Spleen (tissue), 11 donors: ENCODE data around the gene LRP1B. TPM values are rescaled to one million over a fixed set of nuclear protein-coding genes. Genes with fewer than 3 reads are reported as not detected.

Experiments used
- DNase-seq: peaks from one replicate; pipeline ENCODE4 v3.0.0-alpha.2; 2020
- H3K27ac ChIP-seq, 8 donors: fragments of 200-600 bp; sonication (generic) in 7 of 8; 1 replicate in 4 of 8; 2 replicates in 4 of 8; pipeline versions ENCODE4 v1.5.0 to v1.8.0; 2016 to 2021; ENCODE audit warnings: inconsistent platforms in 4 of 8, mild to moderate bottlenecking in 4 of 8, moderate library complexity in 1 of 8
- H3K27me3 ChIP-seq, 7 donors: fragments of 200-600 bp; sonication (generic) in 6 of 7; replicated peaks in 1 of 7; 1 replicate in 4 of 7; 2 replicates in 3 of 7; pipeline versions ENCODE4 v1.5.0 to v1.8.0; 2016 to 2021; ENCODE audit warnings: inconsistent platforms in 3 of 7, mild to moderate bottlenecking in 1 of 7
- H3K36me3 ChIP-seq, 6 donors: fragments of 200-600 bp; sonication (generic) in 5 of 6; 1 replicate in 4 of 6; 2 replicates in 2 of 6; pipeline versions ENCODE4 v1.5.0 to v1.8.0; 2016 to 2021; ENCODE audit warnings: inconsistent platforms in 2 of 6
- H3K4me1 ChIP-seq, 6 donors: fragments of 200-600 bp; sonication (generic) in 5 of 6; 1 replicate in 3 of 6; 2 replicates in 3 of 6; pipeline versions ENCODE4 v1.5.0 to v1.8.0; 2016 to 2021; ENCODE audit warnings: inconsistent platforms in 3 of 6
- H3K4me3 ChIP-seq, 8 donors: fragments of 200-600 bp; sonication (generic) in 7 of 8; 1 replicate in 4 of 8; 2 replicates in 4 of 8; pipeline versions ENCODE4 v1.5.0 to v1.8.0; 2016 to 2021; ENCODE audit warnings: inconsistent platforms in 4 of 8, mild to moderate bottlenecking in 4 of 8, moderate library complexity in 2 of 8
- H3K9me3 ChIP-seq, 8 donors: fragments of 200-600 bp; sonication (generic) in 7 of 8; 1 replicate in 4 of 8; 2 replicates in 4 of 8; pipeline versions ENCODE4 v1.5.0 to v1.8.0; 2016 to 2021; ENCODE audit warnings: inconsistent platforms in 4 of 8
- POLR2A ChIP-seq, 3 donors: fragments of 450-650 bp; IDR thresholded peaks; one replicate each; pipeline ENCODE4 v1.5.1; 2017; ENCODE audit warnings: antibody characterized with exemption in 3 of 3, mild to moderate bottlenecking in 1 of 3
- POLR2AphosphoS5 ChIP-seq, 3 donors: sonication (generic); formaldehyde crosslinking; IDR thresholded peaks; one replicate each; pipeline ENCODE4 v1.5.1; 2017; ENCODE audit warnings: antibody characterized with exemption in 3 of 3
- WGBS, 5 donors: extraction: QIAGEN DNeasy Blood & Tissue Kit in 3 of 5; methylation state at CpG; one replicate each; pipeline versions ENCODE4 v1.1.5 to v1.1.7; 2013 to 2018; 5-methylcytosine and 5-hydroxymethylcytosine counted together
- intact Hi-C: fragments of 100-400 bp; cut with DNase I; formaldehyde crosslinking; loops from one replicate; pipeline ENCODE4 v1.15.0; 2023; ENCODE audit warnings: low total_unique reads
- polyA plus RNA-seq, 3 donors: library from polyadenylated mRNA; stranded (reverse); fragments of 200-250 nt; gene quantifications; one replicate each; pipeline ENCODE4 v1.2.1, GENCODE V29; 2013
- total RNA-seq, 7 donors: library from RNA; depleted of rRNA in 3 of 7; stranded (reverse); fragments of >200 nt in 3 of 7; fragmentation: NEBNext Ultra II Directional in 4 of 7; extraction: Animal tissue kit (Norgen Biotek cat#: 25700) in 4 of 7; gene quantifications; one replicate each; pipeline versions ENCODE4 v1.1.0 to v1.2.1, GENCODE V29; 2016 to 2021
- TF ChIP-seq, protein P1 (sequence below), 11 experiments: fragments of 200-600 bp in 7 of 11; fragments of 450-650 bp in 4 of 11; sonication (generic) in 4 of 11; IDR thresholded peaks in 8 of 11; conservative IDR thresholded peaks in 3 of 11; 1 replicate in 7 of 11; 2 replicates in 4 of 11; pipeline versions ENCODE4 v1.4.0 to v1.8.0; 2016 to 2021; ENCODE audit warnings: antibody characterized with exemption in 11 of 11, inconsistent platforms in 4 of 11, mild to moderate bottlenecking in 1 of 11
- donor health status: healthy with polysubstance abuse.
- donor health status: DM: no; HTN: no; CAD: no; lungs with moderate emphysema.
- donor health status: DM: no; HTN: no; CAD: no.
- donor health status: Bipolar disorder and iron deficiency.
- donor health status: healthy.
- donor health status: DM: no; HTN: no; CAD: no.
- donor health status: DM: yes; HTN: yes; CAD: no.

Gene LRP1B
- total and polyA plus RNA-seq, 10 donors, result 0.02 to 0.85 (median 0.08) TPM; not detected in 2

DNA sequence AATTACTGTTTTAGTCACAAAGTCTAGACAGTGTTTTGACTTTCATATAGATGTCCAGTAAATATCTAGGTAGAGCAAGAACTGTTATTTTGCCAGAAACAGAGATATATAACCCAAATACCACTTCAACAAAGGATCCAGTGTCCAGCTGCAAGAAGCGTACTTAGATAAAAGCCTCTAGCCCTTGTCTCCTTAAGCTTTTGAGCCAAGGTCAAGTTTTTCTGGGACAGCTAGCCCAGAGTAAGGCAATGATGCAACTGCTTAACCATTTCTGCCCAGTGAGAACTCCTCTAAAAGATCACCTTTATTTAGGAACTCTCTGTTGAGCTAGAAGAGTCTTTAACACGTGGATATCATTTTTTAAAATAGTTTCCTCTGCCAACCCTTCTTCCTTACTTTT is 1925.7 kb downstream of the LRP1B start:
- Histone ChIP-seq H3K27ac (no peak overlapping the region), H3K9me3 (peaks cover 0 to 8% (median 0%) of the 10 kb centered on the region in 8 donors), H3K36me3 (no peaks in the 10 kb centered on the region), H3K4me1 (no peaks in the 10 kb centered on the region), H3K4me3 (no peak overlapping the region), H3K27me3 (no peaks in the 10 kb centered on the region)
- intact Hi-C loops, result no loop called here
- no peak for DNase-seq
- TF ChIP-seq, protein P1, sequence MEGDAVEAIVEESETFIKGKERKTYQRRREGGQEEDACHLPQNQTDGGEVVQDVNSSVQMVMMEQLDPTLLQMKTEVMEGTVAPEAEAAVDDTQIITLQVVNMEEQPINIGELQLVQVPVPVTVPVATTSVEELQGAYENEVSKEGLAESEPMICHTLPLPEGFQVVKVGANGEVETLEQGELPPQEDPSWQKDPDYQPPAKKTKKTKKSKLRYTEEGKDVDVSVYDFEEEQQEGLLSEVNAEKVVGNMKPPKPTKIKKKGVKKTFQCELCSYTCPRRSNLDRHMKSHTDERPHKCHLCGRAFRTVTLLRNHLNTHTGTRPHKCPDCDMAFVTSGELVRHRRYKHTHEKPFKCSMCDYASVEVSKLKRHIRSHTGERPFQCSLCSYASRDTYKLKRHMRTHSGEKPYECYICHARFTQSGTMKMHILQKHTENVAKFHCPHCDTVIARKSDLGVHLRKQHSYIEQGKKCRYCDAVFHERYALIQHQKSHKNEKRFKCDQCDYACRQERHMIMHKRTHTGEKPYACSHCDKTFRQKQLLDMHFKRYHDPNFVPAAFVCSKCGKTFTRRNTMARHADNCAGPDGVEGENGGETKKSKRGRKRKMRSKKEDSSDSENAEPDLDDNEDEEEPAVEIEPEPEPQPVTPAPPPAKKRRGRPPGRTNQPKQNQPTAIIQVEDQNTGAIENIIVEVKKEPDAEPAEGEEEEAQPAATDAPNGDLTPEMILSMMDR (IDR thresholded peaks at IDR 0.05 in 8 of 11, conservative IDR thresholded peaks at IDR 0.05 in 3 of 11), result no peak
- no peak for TF ChIP-seq POLR2A (IDR thresholded peaks at IDR 0.05)
- no peak for TF ChIP-seq POLR2AphosphoS5 (IDR thresholded peaks at IDR 0.05)
- WGBS, 5 donors, result 47 to 71% (median 62%) methylated on average over 2 of the region's 2 CpGs

DNA sequence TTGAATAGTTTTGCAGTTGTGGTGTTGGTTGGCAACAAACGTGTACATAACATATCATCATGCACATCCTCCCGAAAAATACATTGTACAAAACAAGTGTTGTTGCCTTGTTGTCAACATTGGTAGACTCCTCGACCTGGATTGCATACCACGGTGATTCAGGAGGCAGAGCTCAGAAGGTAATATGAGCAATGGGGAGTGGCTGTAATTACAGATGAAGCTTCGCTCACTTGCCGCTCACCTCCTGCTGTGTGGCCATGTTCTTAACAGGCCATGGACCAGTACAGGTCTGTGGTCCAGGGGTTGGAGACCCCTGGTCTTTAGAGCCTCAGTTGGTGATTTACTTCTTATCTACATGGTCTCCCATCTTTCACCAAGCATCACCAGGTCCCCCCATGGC is 1927.5 kb downstream of the LRP1B start:
- 82 to 88% (median 85%) methylated on average over 6 of the region's 6 CpGs for WGBS, 5 donors
- H3K4me3 ChIP-seq, result no peak overlapping the region
- TF ChIP-seq, protein P1 (IDR thresholded peaks at IDR 0.05 in 8 of 11, conservative IDR thresholded peaks at IDR 0.05 in 3 of 11), result no peak
- TF ChIP-seq POLR2AphosphoS5 (IDR thresholded peaks at IDR 0.05) (no peak), POLR2A (IDR thresholded peaks at IDR 0.05) (no peak)
- H3K27ac ChIP-seq, result no peak overlapping the region
- intact Hi-C loops, result no loop called here
- peaks cover 0 to 11% (median 0%) of the 10 kb centered on the region in 8 donors for H3K9me3 ChIP-seq
- no peaks in the 10 kb centered on the region for H3K36me3 ChIP-seq
- no peaks in the 10 kb centered on the region for H3K4me1 ChIP-seq
- no peak for DNase-seq
- H3K27me3 ChIP-seq, result no peaks in the 10 kb centered on the region

DNA sequence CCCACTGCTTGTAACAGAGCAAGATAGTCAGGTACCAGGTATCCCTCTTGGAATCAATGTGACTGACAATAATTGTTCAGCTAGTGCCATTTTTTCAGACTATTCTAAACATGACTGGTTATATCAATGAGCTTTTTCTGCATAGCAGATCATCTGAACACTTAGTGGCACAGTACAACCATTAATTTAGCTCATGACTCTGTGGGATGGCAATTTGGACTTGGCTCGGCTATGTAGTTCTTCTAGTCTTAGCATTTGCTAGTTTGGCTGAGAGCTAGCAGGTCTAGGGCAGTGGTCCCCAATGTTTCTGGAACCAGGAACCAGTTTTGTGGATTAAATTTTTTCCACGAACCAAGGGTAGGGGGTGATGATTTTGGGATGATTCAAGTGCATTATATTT is 1929.2 kb downstream of the LRP1B start:
- intact Hi-C loops, result no loop called here
- Histone ChIP-seq H3K27me3 (no peaks in the 10 kb centered on the region), H3K27ac (no peak overlapping the region), H3K9me3 (peaks cover 0 to 13% (median 0%) of the 10 kb centered on the region in 8 donors), H3K36me3 (no peaks in the 10 kb centered on the region), H3K4me3 (no peak overlapping the region), H3K4me1 (no peaks in the 10 kb centered on the region)
- 66 to 74% (median 70%) methylated on average over 2 of the region's 2 CpGs for WGBS, 5 donors
- TF ChIP-seq POLR2A (IDR thresholded peaks at IDR 0.05) (no peak), POLR2AphosphoS5 (IDR thresholded peaks at IDR 0.05) (no peak)
- TF ChIP-seq, protein P1 (IDR thresholded peaks at IDR 0.05 in 8 of 11, conservative IDR thresholded peaks at IDR 0.05 in 3 of 11), result no peak
- no peak for DNase-seq

DNA sequence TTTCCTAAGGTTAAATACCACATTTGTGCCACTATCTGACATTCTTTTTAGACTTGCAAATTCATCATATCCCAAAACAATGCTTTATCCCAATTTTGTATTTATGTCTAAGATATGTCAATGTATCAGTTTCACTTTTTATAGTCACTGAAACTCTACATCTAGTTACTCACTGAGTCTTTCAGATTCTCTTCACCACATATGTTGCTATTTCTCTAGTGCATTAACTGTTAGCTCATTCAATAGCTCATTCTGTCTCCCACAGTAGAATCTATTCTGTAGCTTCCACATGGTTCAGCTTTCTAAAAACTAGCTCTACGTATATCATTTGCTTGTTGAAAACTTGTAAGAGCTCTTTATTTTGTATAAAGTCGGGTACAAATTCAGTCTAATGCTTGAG is 1930.1 kb downstream of the LRP1B start:
- Histone ChIP-seq H3K4me3 (no peak overlapping the region), H3K4me1 (no peaks in the 10 kb centered on the region), H3K36me3 (no peaks in the 10 kb centered on the region), H3K27me3 (no peaks in the 10 kb centered on the region), H3K27ac (no peak overlapping the region), H3K9me3 (peaks cover 0 to 13% (median 0%) of the 10 kb centered on the region in 8 donors)
- TF ChIP-seq, protein P1 (IDR thresholded peaks at IDR 0.05 in 8 of 11, conservative IDR thresholded peaks at IDR 0.05 in 3 of 11), result no peak
- no peak for TF ChIP-seq POLR2AphosphoS5 (IDR thresholded peaks at IDR 0.05)
- TF ChIP-seq POLR2A (IDR thresholded peaks at IDR 0.05), result no peak
- DNase-seq, result no peak
- 63 to 78% (median 72%) methylated on average over 2 of the region's 2 CpGs for WGBS, 5 donors
- intact Hi-C loops, result no loop called here
